T follicular helper cell (primary cell): Measurements from ENCODE around the gene PRSS23.

ENCODE experiments used
- DNase-seq: peaks from one replicate; pipeline ENCODE4 v3.0.0-alpha.2; 2020; ENCODE audit warnings: low read depth

Gene PRSS23

GRCh38 chr11:86790867-86791849, 9.2 kb upstream of the PRSS23 start:
- no peak for DNase-seq

- DNase-seq, result no peak
These were observed 8.2 kb upstream of the PRSS23 start for GRCh38 chr11:86792150-86792549.

GRCh38 chr11:86793307-86793706, 7.0 kb upstream of the PRSS23 start:
- no peak for DNase-seq

GRCh38 chr11:86795511-86795910, 4.8 kb upstream of the PRSS23 start:
- DNase-seq, result no peak

GRCh38 chr11:86795949-86796348, 4.4 kb upstream of the PRSS23 start:
- DNase-seq, result no peak

- no peak for DNase-seq
These were observed 3.2 kb upstream of the PRSS23 start for GRCh38 chr11:86797133-86797532.

GRCh38 chr11:86798988-86799387, 1.4 kb upstream of the PRSS23 start:
- DNase-seq, result no peak

GRCh38 chr11:86799680-86800075, 664 bp upstream of the PRSS23 start:
- no peak for DNase-seq

- no peak for DNase-seq
These were observed 574 bp downstream of the PRSS23 start for GRCh38 chr11:86800960-86801272.

- DNase-seq, result no peak
These were observed 1.0 kb downstream of the PRSS23 start for GRCh38 chr11:86801364-86801763.

GRCh38 chr11:86802146-86802545, 1.8 kb downstream of the PRSS23 start:
- no peak for DNase-seq

GRCh38 chr11:86802601-86803051, 2.3 kb downstream of the PRSS23 start:
- no peak for DNase-seq

GRCh38 chr11:86803136-86804045, 3.0 kb downstream of the PRSS23 start:
- no peak for DNase-seq

- DNase-seq, result no peak
These were observed 4.6 kb downstream of the PRSS23 start for GRCh38 chr11:86804951-86805350.

- DNase-seq, result no peak
These were observed 5.5 kb downstream of the PRSS23 start for GRCh38 chr11:86805873-86806310.

- DNase-seq, result no peak
These were observed 6.6 kb downstream of the PRSS23 start for GRCh38 chr11:86806903-86807302.

- DNase-seq, result no peak
These were observed 7.0 kb downstream of the PRSS23 start for GRCh38 chr11:86807360-86807759.

GRCh38 chr11:86809561-86809960, 9.2 kb downstream of the PRSS23 start:
- DNase-seq, result no peak

- DNase-seq, result no peak
These were observed 9.9 kb downstream of the PRSS23 start for GRCh38 chr11:86810288-86810687.

GRCh38 chr11:86811637-86812321, 11.4 kb downstream of the PRSS23 start:
- no peak for DNase-seq

GRCh38 chr11:86812322-86812670, 12.0 kb downstream of the PRSS23 start:
- DNase-seq, result no peak

- no peak for DNase-seq
These were observed 12.6 kb downstream of the PRSS23 start for GRCh38 chr11:86812981-86813380.
